Hindlimb muscle (tissue), 1 donor: ENCODE data around the gene GABPA. TPM values are rescaled to one million over a fixed set of nuclear protein-coding genes. Genes with fewer than 3 reads are reported as not detected.
A peak's percentile ranks its signal among the peaks of the same experiment; 100 is the strongest.
"Not testable (repeated sequence)": the region's sequence is repeated elsewhere in the genome, so short reads cannot be mapped to it uniquely, and the experiment has no call there.

Experiments used
- DNase-seq: peaks from one replicate; pipeline ENCODE4 v3.0.0-alpha.2; 2013
- polyA plus RNA-seq: library from polyadenylated mRNA; unstranded; fragments of 120-200 nt; gene quantifications from one replicate; pipeline ENCODE4 v1.2.1, GENCODE V29; 2013; ENCODE audit not compliant: insufficient read length

Gene GABPA
- polyA plus RNA-seq: 27.6 TPM

- DNase-seq: peak; percentile 96
These were observed at the start of gene GABPA, which contains the start of gene ATP5PF for GRCh38 chr21:25734904-25735645. Gene GABPA (plus strand): TSS chr21:25734972. CDS start chr21:25741599, 6,627 bp downstream. Gene ATP5PF (minus strand): TSS chr21:25734904. CDS start chr21:25729794, 5,110 bp downstream.

- DNase-seq: no peak
These were observed 47.0 kb upstream of the GABPA start for GRCh38 chr21:25687787-25688186.

GRCh38 chr21:25688275-25689155 lies 46.3 kb upstream of the GABPA start:
- no peak for DNase-seq

GRCh38 chr21:25689226-25689625 lies 45.5 kb upstream of the GABPA start:
- no peak for DNase-seq

- DNase-seq: no peak
These were observed 42.8 kb upstream of the GABPA start for GRCh38 chr21:25691976-25692375.

GRCh38 chr21:25695461-25695860 lies 39.3 kb upstream of the GABPA start:
- not testable (repeated sequence) for DNase-seq

- DNase-seq: no peak
These were observed 34.0 kb upstream of the GABPA start for GRCh38 chr21:25700741-25701140.

GRCh38 chr21:25701529-25701928 lies 33.2 kb upstream of the GABPA start:
- DNase-seq: no peak

- peak; percentile 45 for DNase-seq
These were observed 26.2 kb upstream of the GABPA start for GRCh38 chr21:25708467-25709065.

GRCh38 chr21:25709684-25710265 lies 25.0 kb upstream of the GABPA start:
- DNase-seq: no peak

GRCh38 chr21:25710550-25710949 lies 24.2 kb upstream of the GABPA start:
- no peak for DNase-seq

GRCh38 chr21:25714066-25714465 lies 20.7 kb upstream of the GABPA start:
- DNase-seq: not testable (repeated sequence)

GRCh38 chr21:25717491-25718147 lies 17.2 kb upstream of the GABPA start:
- DNase-seq: no peak

GRCh38 chr21:25721987-25722386 lies 12.8 kb upstream of the GABPA start:
- DNase-seq: no peak

- DNase-seq: no peak
These were observed 12.1 kb upstream of the GABPA start for GRCh38 chr21:25722631-25723030.

- no peak for DNase-seq
These were observed 2.5 kb upstream of the GABPA start for GRCh38 chr21:25732091-25732760.

GRCh38 chr21:25733859-25734653 lies 716 bp upstream of the GABPA start:
- DNase-seq: peak; percentile 41

GRCh38 chr21:25734654-25734903 lies 193 bp upstream of the GABPA start:
- no peak for DNase-seq

- peak; percentile 89 for DNase-seq
These were observed 1.1 kb downstream of the GABPA start for GRCh38 chr21:25735646-25736597.

GRCh38 chr21:25737421-25737820 lies 2.6 kb downstream of the GABPA start:
- no peak for DNase-seq
